HG03521 (cell line): ENCODE results near the gene RAB13.

Source experiments
- ATAC-seq: cut with Tn5 transposase; IDR thresholded peaks from one replicate; pipeline ENCODE4 v1.9.1; 2021; ENCODE audit warnings: mild to moderate bottlenecking, moderate library complexity; ENCODE audit not compliant: unreplicated experiment

Gene RAB13

GRCh38 chr1:153957744-153958110, 28.4 kb downstream of the RAB13 start:
- ATAC-seq, result peak; percentile 16

- ATAC-seq, result no peak
These were observed 29.0 kb downstream of the RAB13 start for GRCh38 chr1:153956997-153957715.

DNA sequence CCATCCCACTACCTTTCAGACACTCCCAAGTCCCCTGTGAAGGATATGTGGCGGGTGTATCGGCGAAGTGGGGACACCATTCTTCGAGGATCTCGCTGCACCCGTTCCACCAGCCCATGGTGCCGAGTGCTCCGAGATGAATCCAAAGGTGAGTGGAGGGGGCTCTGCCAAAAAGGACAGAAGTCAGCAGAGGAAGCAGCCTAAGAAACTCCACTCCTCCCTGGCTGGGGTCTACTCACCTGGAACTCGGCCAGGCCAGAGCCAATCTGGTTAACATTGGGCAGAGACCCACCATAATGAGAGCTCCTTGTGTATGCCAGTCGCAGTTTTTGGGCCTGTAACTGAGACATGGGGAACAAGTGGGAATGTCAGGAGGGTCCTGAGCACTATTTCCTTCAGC, 31.3 kb downstream of the RAB13 start:
- ATAC-seq, result no peak

DNA sequence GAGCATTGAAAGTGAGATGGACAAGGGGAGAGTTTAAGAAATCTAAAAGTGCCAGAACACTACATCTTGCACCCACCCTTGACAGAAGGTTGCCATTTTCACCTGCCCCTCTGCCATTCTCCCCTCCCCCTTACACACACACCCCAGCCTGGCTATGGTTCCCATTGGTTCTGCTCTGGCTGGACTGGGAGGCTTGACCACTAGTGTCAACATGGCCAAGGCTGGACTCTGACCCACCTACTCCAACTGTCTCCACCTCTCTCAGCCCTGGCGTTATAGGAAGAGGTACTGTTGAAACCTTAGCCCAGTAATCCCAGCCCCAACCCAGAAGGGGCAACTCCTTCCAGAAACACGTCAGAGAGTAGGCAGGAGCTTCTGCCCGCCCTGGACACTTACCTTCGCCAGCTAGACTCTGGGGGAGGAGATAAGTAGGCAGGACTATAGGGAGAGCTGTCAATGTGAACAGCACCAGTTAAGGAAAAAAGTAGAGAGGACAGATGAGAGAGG, 32.2 kb downstream of the RAB13 start:
- no peak for ATAC-seq

DNA sequence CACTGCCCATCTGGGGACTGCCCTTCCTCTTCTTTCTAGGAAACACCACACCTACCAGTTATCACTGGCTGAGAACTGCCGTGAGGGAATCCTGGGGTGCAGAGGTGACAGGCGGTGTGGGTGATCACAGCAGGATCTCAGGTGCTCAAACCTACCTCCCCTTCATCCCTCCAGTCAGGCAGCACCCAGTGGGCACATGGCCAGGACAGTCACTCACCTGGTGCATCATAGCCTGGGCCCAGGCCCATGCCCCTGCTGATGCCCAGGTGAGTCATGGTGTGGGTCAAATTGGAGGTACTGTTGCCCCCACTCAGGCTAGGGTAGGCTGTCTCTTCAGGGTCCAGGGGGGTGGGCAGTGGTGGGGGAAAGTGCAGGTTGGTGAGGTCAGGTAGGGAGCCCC, 34.3 kb downstream of the RAB13 start:
- ATAC-seq, result no peak

GRCh38 chr1:153951183-153951582, 35.0 kb downstream of the RAB13 start:
- ATAC-seq, result no peak

DNA sequence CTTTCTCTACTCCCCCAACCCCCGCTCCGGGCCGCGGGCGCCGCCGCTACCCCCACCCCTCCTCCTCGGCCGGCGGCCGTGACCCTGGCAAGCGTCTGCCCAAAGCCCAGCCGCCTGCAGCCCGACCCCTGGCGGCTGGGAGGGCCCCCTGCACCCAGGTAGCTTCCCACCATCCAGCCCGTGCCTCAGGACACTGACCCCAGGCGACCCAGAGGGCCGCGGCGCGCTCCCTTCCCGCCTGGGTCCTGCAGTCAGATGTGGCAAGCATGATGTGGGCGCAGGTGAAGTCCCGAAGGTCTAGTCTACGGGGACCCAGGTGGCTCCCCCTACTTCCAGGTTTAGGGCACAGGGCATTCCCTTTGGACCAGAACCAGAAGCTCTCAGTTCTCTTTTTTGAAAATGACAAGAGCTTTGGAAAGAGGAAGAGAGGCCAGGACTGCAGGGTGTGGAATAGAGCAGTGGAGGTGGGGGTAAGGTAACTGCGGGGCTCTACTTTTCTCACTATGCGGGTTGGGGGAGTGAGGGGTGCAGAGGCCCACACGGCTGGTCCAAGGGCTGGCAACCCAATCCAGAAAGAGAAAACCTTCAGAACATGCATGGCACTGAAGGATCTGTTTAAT, 39.4 kb downstream of the RAB13 start, which contains the start of gene DENND4B:
DENND4B (minus strand) TSS at position 97 of the 620 bp plus-strand sequence. CDS start 2,344 bp downstream, outside the sequence.
- ATAC-seq, result peak; percentile 53

DNA sequence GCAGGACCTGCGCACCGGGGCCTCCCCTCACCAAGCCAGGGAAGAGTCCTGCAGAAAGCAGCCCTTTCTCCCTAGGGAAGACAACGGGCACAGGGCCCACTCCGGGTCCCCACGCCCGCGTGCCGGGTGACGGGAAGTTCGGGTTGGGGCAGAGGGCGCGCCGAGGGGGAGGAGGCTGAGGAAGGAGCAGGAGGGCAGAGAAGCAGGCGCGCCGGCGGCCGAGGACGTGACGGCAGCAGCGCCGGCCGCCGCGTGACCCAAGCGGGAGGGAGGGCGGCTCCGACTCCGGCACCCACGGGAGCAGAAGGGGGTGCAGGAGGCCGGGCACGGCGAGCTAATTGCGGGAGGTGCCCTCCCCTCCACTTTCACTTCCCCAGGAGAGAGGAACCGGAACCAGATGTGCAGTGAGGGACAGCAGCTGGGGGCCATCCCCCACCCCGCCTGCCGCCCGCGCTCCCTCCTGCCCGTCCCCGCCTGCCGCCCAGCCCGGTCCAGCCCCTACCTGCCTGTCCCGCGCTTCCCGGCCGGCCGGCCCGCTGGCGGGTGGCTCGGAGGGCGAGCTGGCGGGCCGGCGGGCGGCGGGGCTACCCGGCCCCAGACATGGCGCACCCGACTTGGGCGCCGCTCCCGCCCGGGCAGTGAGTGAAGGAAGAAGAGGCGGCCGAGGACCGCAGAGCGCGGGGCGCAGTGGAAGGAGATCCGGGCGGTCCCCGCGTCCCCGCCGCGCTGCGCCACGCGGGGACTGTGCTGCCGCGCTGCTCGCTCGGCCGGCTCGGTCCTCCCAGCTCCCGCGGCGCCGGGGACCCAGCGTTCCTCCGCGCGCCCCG, 40.1 kb downstream of the RAB13 start:
- ATAC-seq, result peak; percentile 64

GRCh38 chr1:153945131-153945794, 40.9 kb downstream of the RAB13 start:
- ATAC-seq, result no peak

- ATAC-seq, result no peak
These were observed 41.4 kb downstream of the RAB13 start for GRCh38 chr1:153944827-153945117.

DNA sequence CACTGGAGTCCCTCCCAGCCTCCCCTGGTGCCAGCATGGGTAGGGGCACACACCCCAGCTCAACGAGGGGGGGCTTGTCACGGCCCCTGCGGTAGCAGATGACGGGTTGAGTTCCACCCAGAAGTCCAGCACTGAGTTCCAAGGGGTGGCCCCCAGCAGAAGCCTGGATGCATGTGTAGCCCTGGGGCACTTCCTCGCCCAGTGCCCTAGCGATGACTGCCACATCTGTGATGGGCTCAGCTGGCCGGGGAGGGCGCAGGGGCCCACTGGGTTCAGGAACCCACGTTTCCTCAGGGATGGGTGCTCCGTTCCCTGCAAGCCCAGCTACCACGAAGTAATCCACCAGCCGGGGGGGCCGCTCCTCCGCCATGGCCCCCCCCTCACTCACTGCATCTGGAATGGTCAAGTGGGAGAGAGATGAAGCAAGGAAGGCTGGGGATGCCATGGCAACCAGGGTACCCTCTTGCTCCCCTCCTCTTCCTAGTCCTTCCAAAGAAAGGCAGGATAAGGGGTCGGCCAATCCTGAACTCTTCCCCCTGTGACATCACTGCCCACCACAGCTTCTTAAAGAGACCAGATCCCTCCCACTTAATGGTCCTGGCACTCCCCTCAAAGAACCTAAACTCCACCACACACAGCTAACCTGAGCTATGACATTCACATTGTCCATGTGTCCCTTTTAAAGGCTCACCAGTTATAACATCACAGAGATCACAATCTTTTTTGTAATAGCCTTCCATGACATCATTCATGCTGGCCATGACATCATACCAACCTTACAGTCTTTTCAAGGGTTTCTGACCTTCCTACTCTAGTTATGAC, 41.9 kb downstream of the RAB13 start:
- ATAC-seq, result no peak

GRCh38 chr1:153942766-153943549, 43.2 kb downstream of the RAB13 start:
- ATAC-seq, result no peak

- no peak for ATAC-seq
These were observed 44.1 kb downstream of the RAB13 start for GRCh38 chr1:153941826-153942725.

DNA sequence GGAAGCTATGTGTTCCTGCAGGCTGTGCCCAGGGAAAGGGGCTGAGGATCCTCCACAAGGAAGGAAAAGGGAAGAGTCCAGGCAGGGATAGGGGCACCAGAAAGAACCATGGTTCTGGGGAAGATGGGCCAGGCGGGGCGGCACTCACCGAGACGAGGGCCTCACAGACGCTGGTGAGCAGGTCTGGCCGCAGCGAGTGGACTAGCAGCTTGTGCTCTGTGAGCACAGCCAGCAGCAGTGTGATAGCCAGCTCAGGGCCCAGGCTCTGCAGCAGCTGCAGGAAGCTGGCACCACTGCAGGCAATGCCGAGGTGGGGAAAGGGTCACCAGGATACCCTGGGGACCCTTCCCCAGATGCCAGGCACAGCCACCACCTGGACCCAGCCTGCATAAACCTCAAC, 45.4 kb downstream of the RAB13 start:
- ATAC-seq, result no peak

GRCh38 chr1:153939476-153939875, 46.7 kb downstream of the RAB13 start:
- no peak for ATAC-seq

DNA sequence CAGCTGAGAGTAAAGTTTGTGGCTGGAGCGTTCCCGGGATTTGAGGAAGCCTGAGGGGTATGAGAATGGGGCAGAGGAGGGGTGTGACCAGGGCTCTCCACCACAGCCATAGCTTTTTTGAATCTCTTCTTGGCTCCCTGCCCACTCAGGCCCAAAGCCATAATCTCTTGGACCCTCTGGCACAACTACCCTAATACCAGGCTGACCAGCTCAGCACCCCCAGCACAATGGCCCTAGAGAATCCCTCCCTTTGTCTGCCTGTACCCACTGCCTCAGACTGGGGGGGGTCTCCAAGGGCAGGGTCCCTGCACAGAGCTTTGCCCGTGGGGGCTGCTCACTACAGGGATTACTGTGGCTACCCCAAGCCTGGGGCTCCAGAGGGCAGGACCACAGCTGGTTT, 47.1 kb downstream of the RAB13 start:
- no peak for ATAC-seq

GRCh38 chr1:153937331-153937730, 48.8 kb downstream of the RAB13 start:
- ATAC-seq, result no peak

- no peak for ATAC-seq
These were observed 49.9 kb downstream of the RAB13 start for GRCh38 chr1:153936011-153936802.
